Activated CD4-positive, alpha-beta T cell treated with anti-CD3 and anti-CD28 coated beads, Interleukin-2, amount 50 U/mL, for 24 hours (primary cell): ENCODE results near the gene CELA3A.

Experiments
- DNase-seq, 2 donors: peaks; one replicate each; pipeline ENCODE4 v3.0.0-alpha.2; 2020; ENCODE audit warnings: low read depth in 1 of 2, low spot score in 1 of 2

CELA3A gene

DNA sequence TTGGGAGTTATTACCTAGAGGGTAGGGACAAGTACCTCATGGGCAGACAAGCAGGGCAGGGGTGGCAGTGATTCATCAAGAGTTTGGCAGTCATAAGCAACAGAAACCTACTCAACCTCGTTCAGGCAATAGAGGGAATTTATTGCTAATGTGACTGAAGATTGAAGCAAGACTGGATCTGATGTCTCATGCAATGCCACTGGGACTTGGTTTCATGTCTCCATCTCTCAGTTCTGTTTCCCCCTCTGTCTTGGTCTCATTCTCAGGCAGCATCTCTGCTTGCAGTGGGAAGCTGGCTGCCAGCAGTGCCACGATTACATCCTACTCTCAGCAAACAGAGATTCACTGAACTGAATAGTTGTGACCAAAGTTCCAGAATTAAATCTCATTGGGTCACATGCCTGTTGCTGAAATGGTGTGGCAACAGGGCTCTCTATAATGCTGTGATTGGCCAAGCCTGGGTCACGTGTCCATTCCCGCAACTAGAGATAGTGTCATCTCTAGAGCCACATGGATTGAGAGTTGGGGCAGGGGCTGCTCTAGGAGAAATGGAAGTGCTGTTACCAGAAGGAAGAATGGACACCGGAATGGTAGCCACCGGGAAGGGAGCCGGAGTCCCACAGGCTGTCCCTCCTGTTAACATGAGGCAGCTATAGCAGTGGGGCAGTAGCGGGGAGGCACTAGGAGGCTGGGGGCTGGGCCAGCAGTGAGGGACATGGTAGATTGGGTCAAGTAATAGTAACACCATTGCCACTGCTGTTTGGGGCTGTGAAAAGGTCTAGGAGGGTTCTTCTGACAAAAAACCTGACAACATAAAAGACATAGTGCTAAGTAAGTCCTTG is 47.1 kb downstream of the CELA3A start:
- DNase-seq, result peak in 1 of 2 donors; percentile 50

DNA sequence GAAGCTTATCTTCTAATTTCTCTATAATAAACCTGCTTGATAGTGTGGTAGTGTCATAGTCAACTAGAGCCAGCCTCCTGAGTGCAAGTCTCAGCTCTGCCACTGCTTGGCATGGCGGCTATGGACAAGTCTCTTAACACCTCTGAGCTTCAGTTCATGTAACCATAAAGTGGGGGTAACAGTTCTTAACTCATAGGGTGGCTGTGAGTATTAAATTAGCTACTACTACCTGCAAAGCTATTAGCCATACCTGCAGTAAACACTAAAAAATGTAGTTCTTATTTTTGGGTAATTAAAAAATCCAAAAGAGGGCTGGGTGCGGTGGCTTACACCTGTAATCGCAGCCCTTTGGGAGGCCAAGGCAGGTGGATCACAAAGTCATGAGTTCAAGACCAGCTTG is 48.9 kb downstream of the CELA3A start:
- no peak for DNase-seq

DNA sequence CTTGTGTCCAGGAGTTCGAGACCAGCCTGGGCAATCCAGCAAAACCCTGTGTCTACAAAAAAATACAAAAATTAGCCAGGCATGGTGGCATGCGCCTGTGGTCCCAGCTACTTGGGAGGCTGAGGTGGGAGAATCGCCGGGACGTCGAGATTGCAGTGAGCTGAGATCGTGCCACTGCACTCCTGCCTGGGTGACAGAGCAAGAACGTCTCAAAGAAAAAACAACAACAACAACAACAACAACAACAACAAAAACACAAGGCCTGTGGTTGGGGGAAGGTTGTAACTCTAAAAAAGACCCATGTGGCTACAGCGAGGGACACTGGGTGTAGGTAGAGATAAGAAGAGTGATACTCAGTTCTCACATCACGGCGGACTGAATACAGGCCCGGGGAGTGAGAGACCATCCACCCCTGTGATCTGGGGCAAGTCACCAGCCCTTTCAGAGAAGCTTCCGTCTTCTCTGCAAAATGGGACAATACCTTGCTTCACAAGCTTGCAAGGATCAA is 50.2 kb downstream of the CELA3A start:
- no peak for DNase-seq

DNA sequence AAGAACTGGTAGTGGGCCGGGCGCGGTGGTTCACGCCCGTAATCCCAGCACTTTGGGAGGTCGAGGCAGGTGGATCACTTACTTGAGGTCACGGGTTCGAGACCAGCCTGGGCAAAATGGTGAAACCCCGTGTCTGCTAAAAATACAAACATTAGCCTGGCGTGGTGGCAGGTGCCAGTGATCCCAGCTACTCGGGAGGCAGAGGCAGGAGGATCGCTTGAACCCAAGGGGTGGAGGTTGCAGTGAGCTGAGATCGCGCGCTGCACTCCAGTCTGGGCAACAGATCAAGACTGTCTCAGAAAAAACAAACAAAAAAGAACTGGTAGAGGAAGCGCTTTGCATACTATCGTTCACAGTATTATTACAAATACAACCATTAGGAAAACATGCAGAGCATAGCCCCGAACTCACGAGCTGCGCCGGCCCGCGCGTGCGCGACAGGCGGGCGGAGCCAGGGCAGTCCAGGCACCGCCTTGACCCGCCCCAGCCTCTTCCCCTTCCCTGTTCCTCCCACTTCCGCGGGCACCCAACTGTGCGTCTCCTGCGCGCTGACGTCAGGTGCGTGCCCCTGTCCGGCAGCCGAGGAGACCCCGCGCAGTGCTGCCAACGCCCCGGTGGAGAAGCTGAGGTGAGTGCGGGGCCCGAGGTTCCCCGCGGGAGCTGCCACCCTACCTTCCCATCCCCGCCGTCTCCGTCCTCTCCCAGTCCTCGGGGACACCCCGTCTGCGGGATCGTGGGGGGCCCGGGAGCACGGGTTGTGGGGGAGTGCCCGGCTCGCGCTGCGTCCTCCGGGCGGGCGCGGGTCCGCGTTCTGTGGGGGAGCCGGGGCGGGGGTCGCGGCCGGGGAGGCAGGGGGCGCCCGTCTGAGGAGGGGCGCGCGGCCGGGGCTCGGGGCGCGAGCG is 50.9 kb downstream of the CELA3A start, which contains the start of gene CDC42:
TSS of gene CDC42 (plus strand) at position 595 of the 902 bp plus-strand sequence. CDS start 25,770 bp downstream, outside the sequence.
- DNase-seq, result peak; percentile 94 to 95

DNA sequence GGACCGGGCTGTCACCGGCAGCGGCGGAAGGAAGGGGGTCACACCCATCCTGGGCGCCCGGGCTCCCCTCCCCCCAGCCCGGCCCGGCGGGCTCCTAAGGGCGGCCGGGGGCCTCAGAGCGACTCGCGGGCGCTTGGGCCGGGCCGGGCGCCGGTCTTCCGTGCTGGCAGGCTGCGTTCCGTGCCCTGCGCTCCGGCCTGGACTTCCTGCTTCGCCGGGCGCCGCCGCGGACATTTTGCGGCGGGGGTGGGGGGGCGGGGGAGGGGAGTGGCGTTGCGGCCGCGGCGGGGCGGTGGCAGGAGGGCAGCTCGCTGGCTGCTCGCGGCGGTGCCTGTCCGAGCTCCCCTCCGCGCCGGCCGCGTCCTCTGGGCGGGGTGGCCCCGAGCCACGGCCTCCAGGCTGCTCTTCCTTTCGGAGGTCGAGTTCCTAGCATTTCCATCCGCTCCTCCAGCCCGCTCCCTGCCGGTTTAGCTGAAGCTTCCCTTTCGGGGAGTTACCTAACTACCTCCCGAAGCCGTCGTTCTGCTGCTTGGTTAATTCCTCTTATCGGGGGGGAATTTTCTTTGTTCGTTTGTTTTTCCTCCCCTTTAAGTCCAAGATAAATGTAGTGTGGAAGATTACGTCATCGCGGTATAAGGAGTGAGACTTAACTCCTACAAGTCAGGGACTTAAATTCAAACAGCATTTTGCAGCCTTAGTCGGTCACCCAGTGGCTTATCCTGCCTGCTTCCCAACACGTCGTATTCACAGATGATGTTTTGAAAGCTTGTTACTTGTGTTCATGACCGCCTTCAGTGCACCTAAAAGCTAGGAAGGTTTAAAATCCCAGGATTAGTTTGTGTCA is 51.8 kb downstream of the CELA3A start:
- no peak for DNase-seq

DNA sequence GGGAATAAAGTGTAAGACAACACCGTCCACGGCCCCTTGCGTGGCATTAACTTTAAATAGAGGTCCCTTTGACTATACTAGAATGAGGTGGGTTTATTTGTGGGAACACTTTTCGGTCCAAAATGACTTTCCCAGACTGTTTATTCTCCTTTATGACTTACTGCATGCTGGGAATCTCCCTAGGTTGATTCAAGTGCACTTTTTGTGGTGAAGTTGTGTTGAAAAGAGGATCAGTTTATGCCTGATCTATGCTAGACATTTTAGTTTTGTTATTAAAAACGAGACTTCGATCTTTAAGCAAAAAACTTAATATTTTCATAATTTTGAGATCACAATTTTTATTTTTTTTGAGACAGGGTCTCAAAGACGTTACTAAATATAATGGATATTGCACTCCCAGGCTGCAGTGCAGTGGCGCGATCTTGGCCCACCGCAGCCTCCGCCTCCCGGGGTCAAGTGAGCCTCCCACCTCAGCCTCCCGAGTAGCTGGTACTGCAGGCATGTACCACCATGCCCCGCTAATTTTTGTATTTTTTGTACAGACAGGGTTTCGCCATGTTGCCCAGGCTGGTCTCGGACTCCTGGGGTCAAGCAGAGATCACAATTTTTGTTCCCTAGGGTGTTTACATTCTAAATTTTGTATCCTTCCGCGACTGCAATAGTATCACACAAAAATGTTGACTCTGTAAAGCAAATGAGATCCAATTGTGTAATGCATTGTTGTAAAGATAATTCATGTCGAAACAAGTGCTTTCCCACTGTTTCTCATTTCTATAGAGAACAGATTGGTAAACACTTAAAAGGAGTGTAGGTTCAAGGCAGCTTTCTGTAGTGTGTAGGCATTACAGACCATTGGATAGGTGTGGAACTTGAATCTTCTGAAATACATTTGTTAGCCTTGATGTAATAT is 52.7 kb downstream of the CELA3A start:
- no peak for DNase-seq

DNA sequence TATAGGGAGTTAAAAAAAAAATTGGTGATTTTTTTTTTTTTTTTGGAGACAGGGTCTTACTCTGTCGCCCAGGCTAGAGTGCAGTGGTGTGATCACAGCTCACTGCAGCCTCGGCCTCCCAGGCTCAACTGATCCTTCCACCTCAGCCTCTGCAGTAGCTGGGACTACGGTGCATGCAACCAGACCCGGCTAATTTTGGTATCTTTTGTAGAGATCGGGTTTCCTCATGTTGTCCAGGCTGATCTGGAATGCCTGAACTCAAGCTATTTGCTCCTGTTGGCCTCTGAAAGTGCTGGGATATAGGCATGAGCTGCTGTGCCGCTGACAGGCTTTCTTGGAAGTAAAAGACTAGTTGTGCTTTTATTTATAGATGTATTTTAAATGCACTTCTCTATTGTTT is 54.0 kb downstream of the CELA3A start:
- no peak for DNase-seq

DNA sequence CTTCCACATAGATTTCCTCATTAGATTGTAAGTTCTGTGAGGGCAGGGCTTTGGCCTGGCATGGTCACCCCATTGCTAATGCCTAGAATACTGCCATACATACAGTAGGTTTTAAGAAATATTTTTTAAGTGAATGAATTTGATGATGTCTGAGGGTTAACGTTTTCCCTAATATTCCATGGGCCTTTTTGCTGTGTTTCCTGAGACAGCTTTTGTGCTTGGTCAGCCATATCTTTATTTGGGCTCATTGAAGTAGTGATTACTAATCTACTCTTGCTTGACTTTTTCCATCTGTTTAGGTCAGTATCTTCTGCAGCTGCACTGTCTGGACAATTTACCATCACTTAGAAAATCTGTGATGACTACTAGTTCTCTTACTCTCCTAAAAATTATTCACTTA is 54.6 kb downstream of the CELA3A start:
- no peak for DNase-seq

DNA sequence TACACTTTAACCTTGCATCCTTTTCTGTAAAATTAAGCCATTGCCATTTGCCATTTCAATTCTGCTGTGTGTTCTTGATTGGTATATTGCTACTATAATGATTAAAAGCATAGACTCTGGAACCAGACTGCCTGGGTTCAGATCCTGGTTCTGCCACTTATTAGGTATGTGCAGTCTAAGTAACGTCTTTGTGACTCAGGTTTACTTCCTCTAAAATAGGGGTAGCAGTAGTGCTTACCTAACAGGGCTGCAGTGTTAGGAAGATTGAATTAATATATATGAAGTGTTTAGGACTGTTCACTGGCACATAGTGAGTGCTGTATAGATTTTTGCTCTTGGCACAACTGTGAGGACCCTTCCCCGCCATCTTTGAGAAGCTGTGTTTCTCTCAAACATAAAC is 55.5 kb downstream of the CELA3A start:
- no peak for DNase-seq

DNA sequence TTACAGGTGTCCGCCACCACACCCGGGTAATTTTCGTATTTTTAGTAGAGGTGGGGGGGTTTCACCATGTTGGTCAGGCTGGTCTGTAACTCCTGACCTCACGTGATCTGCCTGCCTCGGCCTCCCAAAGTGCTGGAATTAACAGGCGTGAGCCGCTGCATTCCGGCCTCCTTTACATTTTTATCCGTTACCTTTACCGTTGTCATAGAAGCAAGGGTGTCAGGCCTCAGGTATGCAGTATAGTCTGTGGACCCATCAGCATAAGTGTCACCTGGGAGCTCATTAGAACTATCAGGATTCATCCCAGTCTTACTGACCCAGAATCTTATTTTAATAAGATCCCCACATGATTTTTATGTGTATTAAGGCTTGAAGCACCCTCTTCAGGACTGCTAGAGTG is 56.4 kb downstream of the CELA3A start:
- DNase-seq, result no peak
